22Rv1 (cell line): ENCODE data around the gene NUSAP1.
"Not testable (repeated sequence)": the region's sequence is repeated elsewhere in the genome, so short reads cannot be mapped to it uniquely, and the experiment has no call there.

ENCODE experiments used
- H3K27ac ChIP-seq: fragments of 450-650 bp; 2 replicates; pipeline ENCODE4 v1.5.1; 2017
- CTCF ChIP-seq: fragments of 450-650 bp; IDR thresholded peaks from 2 replicates; pipeline ENCODE4 v1.5.1; 2017; ENCODE audit warnings: mild to moderate bottlenecking
- ZFX ChIP-seq: fragments of 450-650 bp; IDR thresholded peaks from 2 replicates; pipeline ENCODE4 v1.6.1; 2017; ENCODE audit warnings: antibody characterized with exemption, borderline replicate concordance

Gene NUSAP1

GRCh38 chr15:41354371-41354770, 21.7 kb downstream of the NUSAP1 start:
- no peak overlapping the region for H3K27ac ChIP-seq
- TF ChIP-seq CTCF (no peak), ZFX (no peak)

GRCh38 chr15:41367418-41367817, 34.7 kb downstream of the NUSAP1 start:
- no peak overlapping the region for H3K27ac ChIP-seq
- TF ChIP-seq CTCF (no peak), ZFX (no peak)

- H3K27ac ChIP-seq = no peak overlapping the region
- TF ChIP-seq CTCF (no peak), ZFX (no peak)
Observed at GRCh38 chr15:41377978-41378377, 45.3 kb downstream of the NUSAP1 start.

GRCh38 chr15:41383974-41384749, 51.5 kb downstream of the NUSAP1 start:
- not testable (repeated sequence) for H3K27ac ChIP-seq

- no peak for TF ChIP-seq CTCF
- TF ChIP-seq ZFX = no peak
- no peak overlapping the region for H3K27ac ChIP-seq
Observed at GRCh38 chr15:41387646-41388045, 55.0 kb downstream of the NUSAP1 start.

- no peak overlapping the region for H3K27ac ChIP-seq
- TF ChIP-seq CTCF = no peak
Observed at GRCh38 chr15:41392659-41393058, 60.0 kb downstream of the NUSAP1 start.

GRCh38 chr15:41394924-41395323, 62.2 kb downstream of the NUSAP1 start:
- TF ChIP-seq CTCF (no peak), ZFX (no peak)

GRCh38 chr15:41396111-41396510, 63.4 kb downstream of the NUSAP1 start:
- TF ChIP-seq ZFX (no peak), CTCF (no peak)
- H3K27ac ChIP-seq = no peak overlapping the region

More at GRCh38 chr15:41394924-41395323, 62.2 kb downstream of the NUSAP1 start:
- no peak overlapping the region for H3K27ac ChIP-seq
